Uterus (tissue), 2 donors: ENCODE measurements around the gene SERHL2.
"Not testable (repeated sequence)": the region's sequence is repeated elsewhere in the genome, so short reads cannot be mapped to it uniquely, and the experiment has no call there.

Experiments
- CTCF ChIP-seq, 4 experiments: fragments of 200-600 bp in 2 of 4; fragments of 450-650 bp in 2 of 4; sonication (generic) in 2 of 4; IDR thresholded peaks; one replicate each; pipeline ENCODE4 v1.5.1; 2016 to 2019; ENCODE audit warnings: antibody characterized with exemption in 4 of 4, mild to moderate bottlenecking in 2 of 4, moderate library complexity in 1 of 4
- POLR2A ChIP-seq, 2 donors: fragments of 450-650 bp; IDR thresholded peaks; one replicate each; pipeline ENCODE4 v1.6.1; 2016; ENCODE audit warnings: antibody characterized with exemption in 2 of 2, mild to moderate bottlenecking in 1 of 2, moderate library complexity in 1 of 2

- not testable (repeated sequence) for TF ChIP-seq CTCF, POLR2A (IDR thresholded peaks at IDR 0.05)
These were observed 53.9 kb downstream of the SERHL2 start for GRCh38 chr22:42607641-42608040.
